Loucy (cell line): ENCODE measurements around the gene MISP.

Experiments used
- EZH2phosphoT487 ChIP-seq: fragments of 200-600 bp; IDR thresholded peaks from 2 replicates; pipeline ENCODE4 v1.6.1; 2018; ENCODE audit warnings: antibody characterized with exemption, mild to moderate bottlenecking, moderate library complexity, borderline replicate concordance
- TF ChIP-seq, protein P1 (sequence below): fragments of 200-600 bp; sonication (generic); conservative IDR thresholded peaks from 2 replicates; pipeline ENCODE4 v1.5.1; 2014; ENCODE audit warnings: mild to moderate bottlenecking, antibody characterized with exemption, low read length

DNA sequence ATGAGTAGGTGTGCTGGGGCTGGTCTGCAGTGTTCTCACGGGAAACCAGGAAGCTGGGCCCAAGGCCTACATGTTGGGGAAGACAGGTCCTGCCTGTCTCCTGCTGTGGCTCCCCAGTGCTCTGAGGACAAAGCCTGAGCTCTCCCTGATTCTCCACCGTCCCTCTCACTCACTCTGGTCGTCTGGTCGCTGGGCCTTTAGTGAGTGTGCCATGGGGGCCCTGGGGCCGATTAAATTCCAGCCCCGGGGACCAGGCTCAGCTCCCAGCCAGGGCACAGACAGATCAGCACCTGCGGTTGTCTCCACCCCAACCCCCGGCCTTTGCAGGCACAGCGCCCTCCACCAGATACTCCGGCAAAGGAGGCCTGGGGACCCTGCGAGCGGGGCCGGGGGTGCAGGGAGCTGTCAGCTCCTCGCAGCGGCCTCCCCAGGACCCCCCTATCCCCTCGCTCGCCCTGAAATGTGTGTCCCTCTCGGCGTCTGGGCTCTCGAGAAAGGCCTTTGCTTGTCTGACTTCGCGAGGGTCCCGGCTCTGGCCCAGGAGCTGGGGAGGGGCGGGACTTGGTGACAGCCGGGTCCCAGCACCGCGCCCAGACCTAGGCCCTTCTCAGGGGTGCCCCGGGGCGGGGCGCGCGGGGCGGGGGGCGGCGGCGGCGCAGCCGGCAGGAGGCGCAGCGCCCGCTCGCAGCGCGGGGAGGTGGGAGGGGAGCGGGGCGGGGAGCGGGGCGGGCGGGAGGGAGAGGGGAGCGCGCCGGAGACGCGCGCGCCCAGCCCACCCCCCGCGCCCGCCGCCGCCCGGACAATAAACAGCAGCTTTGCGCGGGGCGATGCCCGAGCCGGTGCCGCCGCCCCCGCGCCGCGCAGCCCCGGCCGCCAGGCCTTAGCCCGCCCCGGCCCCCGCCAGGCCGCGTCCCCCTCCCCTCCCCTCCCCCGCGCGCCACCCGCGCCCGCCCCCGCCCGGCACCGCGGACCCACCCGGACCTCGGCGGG is 42.5 kb upstream of the MISP start, which contains the start of gene PALM:
- TF ChIP-seq, protein P1, sequence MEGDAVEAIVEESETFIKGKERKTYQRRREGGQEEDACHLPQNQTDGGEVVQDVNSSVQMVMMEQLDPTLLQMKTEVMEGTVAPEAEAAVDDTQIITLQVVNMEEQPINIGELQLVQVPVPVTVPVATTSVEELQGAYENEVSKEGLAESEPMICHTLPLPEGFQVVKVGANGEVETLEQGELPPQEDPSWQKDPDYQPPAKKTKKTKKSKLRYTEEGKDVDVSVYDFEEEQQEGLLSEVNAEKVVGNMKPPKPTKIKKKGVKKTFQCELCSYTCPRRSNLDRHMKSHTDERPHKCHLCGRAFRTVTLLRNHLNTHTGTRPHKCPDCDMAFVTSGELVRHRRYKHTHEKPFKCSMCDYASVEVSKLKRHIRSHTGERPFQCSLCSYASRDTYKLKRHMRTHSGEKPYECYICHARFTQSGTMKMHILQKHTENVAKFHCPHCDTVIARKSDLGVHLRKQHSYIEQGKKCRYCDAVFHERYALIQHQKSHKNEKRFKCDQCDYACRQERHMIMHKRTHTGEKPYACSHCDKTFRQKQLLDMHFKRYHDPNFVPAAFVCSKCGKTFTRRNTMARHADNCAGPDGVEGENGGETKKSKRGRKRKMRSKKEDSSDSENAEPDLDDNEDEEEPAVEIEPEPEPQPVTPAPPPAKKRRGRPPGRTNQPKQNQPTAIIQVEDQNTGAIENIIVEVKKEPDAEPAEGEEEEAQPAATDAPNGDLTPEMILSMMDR, result no peak
- no peak for TF ChIP-seq EZH2phosphoT487
